Measurements from ENCODE around the gene CBX6. TPM values are rescaled to one million over a fixed set of nuclear protein-coding genes. Genes with fewer than 3 reads are reported as not detected.

CBX6 gene
- total and polyA plus RNA-seq, 2 experiments from 2014 or later = 51.9 to 52.1 TPM

GRCh38 chr22:38872831-38873248, 824 bp upstream of the CBX6 start:
- Histone ChIP-seq H3K27ac (peak overlapping the region; percentile 42), H3K79me2 (ENCODE audit: insufficient read depth) (peaks cover 9% of the 10 kb centered on the region), H3K9ac (peak overlapping the region; percentile 86), H3K9me2 (ENCODE audit: insufficient read depth) (no peaks in the 10 kb centered on the region), H3F3A (ENCODE audit: insufficient read depth) (no peaks in the 10 kb centered on the region), H3K27me3 (replicated peaks; ENCODE audit: insufficient read depth) (no peaks in the 10 kb centered on the region), H3K4me3 (peak overlapping the region; percentile 79), H4K20me1 (ENCODE audit: insufficient read depth) (no peaks in the 10 kb centered on the region), H3K9me3 (ENCODE audit: low read depth) (no peaks in the 10 kb centered on the region), H3K4me1 (ENCODE audit: insufficient read depth) (peaks cover 6% of the 10 kb centered on the region), H2AFZ (peak overlapping the region; percentile 96), H3K4me2 (ENCODE audit: unreplicated experiment) (peak overlapping the region; percentile 97), H3K36me3 (ENCODE audit: low read depth) (no peaks in the 10 kb centered on the region)
- DNase-seq = peak; percentile 73
- in situ Hi-C loops (cut with MboI) = loop anchor here (10.0 kb wide), 2 partner anchors 132 to 242 kb away; no protein-coding TSS in a partner anchor
- TF ChIP-seq EZH2 (IDR thresholded peaks at IDR 0.05; ENCODE audit: insufficient read depth, poor library complexity, severe bottlenecking) = no peak
- no peak for TF ChIP-seq EZH2phosphoT487 (IDR thresholded peaks at IDR 0.05; ENCODE audit: insufficient read depth, low read depth)
- WGBS, 2 experiments (ENCODE audit: low coverage in 1 of 2, low lambda C conversion rate in 2 of 2, missing lambda C conversion rate in 2 of 2) = 1 to 2% methylated on average over 15 to 30 of the region's 37 CpGs

- Histone ChIP-seq H2AFZ (peak overlapping the region; percentile 84), H3K9ac (peak overlapping the region; percentile 84), H3K9me3 (ENCODE audit: low read depth) (no peaks in the 10 kb centered on the region), H3K4me2 (ENCODE audit: unreplicated experiment) (peak overlapping the region; percentile 78), H3F3A (ENCODE audit: insufficient read depth) (no peaks in the 10 kb centered on the region), H3K4me3 (peak overlapping the region; percentile 79), H3K27me3 (replicated peaks; ENCODE audit: insufficient read depth) (no peaks in the 10 kb centered on the region), H4K20me1 (ENCODE audit: insufficient read depth) (no peaks in the 10 kb centered on the region), H3K4me1 (ENCODE audit: insufficient read depth) (peaks cover 6% of the 10 kb centered on the region), H3K79me2 (ENCODE audit: insufficient read depth) (peaks cover 9% of the 10 kb centered on the region), H3K36me3 (ENCODE audit: low read depth) (no peaks in the 10 kb centered on the region), H3K9me2 (ENCODE audit: insufficient read depth) (no peaks in the 10 kb centered on the region), H3K27ac (peak overlapping the region; percentile 28; the same call in 1 of the 2 replicates)
- in situ Hi-C loops (cut with MboI) = loop anchor here (10.0 kb wide), 2 partner anchors 133 to 243 kb away; no protein-coding TSS in a partner anchor
- TF ChIP-seq EZH2 (IDR thresholded peaks at IDR 0.05; ENCODE audit: insufficient read depth, poor library complexity, severe bottlenecking) (no peak), EZH2phosphoT487 (IDR thresholded peaks at IDR 0.05; ENCODE audit: insufficient read depth, low read depth) (no peak)
- 2% methylated on average over 36 to 74 of the region's 77 CpGs for WGBS, 2 experiments (ENCODE audit: low coverage in 1 of 2, low lambda C conversion rate in 2 of 2, missing lambda C conversion rate in 2 of 2)
- DNase-seq = peak; percentile 64
Measured at GRCh38 chr22:38871360-38872171, 450 bp downstream of the CBX6 start.

- Histone ChIP-seq H3K4me2 (ENCODE audit: unreplicated experiment) (peak overlapping the region; percentile 78), H3K4me3 (peak overlapping the region; percentile 79), H3K4me1 (ENCODE audit: insufficient read depth) (peaks cover 6% of the 10 kb centered on the region), H3F3A (ENCODE audit: insufficient read depth) (no peaks in the 10 kb centered on the region), H4K20me1 (ENCODE audit: insufficient read depth) (no peaks in the 10 kb centered on the region), H3K9me2 (ENCODE audit: insufficient read depth) (no peaks in the 10 kb centered on the region), H2AFZ (peak overlapping the region; percentile 84), H3K27me3 (replicated peaks; ENCODE audit: insufficient read depth) (no peaks in the 10 kb centered on the region), H3K9me3 (ENCODE audit: low read depth) (no peaks in the 10 kb centered on the region), H3K79me2 (ENCODE audit: insufficient read depth) (peaks cover 9% of the 10 kb centered on the region), H3K36me3 (ENCODE audit: low read depth) (no peaks in the 10 kb centered on the region), H3K27ac (no peak overlapping the region), H3K9ac (peak overlapping the region; percentile 84)
- in situ Hi-C loops (cut with MboI) = loop anchor here (10.0 kb wide), 2 partner anchors 134 to 244 kb away; no protein-coding TSS in a partner anchor
- TF ChIP-seq EZH2phosphoT487 (IDR thresholded peaks at IDR 0.05; ENCODE audit: insufficient read depth, low read depth) (no peak), EZH2 (IDR thresholded peaks at IDR 0.05; ENCODE audit: insufficient read depth, poor library complexity, severe bottlenecking) (no peak)
- peak; percentile 29 for DNase-seq
- 27 to 30% methylated on average over 2 of the region's 2 CpGs for WGBS, 2 experiments (ENCODE audit: low coverage in 1 of 2, low lambda C conversion rate in 2 of 2, missing lambda C conversion rate in 2 of 2)
Measured at GRCh38 chr22:38870791-38871359, 1.1 kb downstream of the CBX6 start.

GRCh38 chr22:38870312-38870741, 1.7 kb downstream of the CBX6 start:
- Histone ChIP-seq H3F3A (ENCODE audit: insufficient read depth) (no peaks in the 10 kb centered on the region), H2AFZ (no peak overlapping the region), H3K27ac (no peak overlapping the region), H3K79me2 (ENCODE audit: insufficient read depth) (peaks cover 9% of the 10 kb centered on the region), H3K9ac (peak overlapping the region; percentile 84; the same call in 1 of the 2 replicates), H3K36me3 (ENCODE audit: low read depth) (no peaks in the 10 kb centered on the region), H3K9me3 (ENCODE audit: low read depth) (no peaks in the 10 kb centered on the region), H3K4me1 (ENCODE audit: insufficient read depth) (peaks cover 6% of the 10 kb centered on the region), H3K9me2 (ENCODE audit: insufficient read depth) (no peaks in the 10 kb centered on the region), H3K4me3 (peak overlapping the region; percentile 79), H3K27me3 (replicated peaks; ENCODE audit: insufficient read depth) (no peaks in the 10 kb centered on the region), H4K20me1 (ENCODE audit: insufficient read depth) (no peaks in the 10 kb centered on the region), H3K4me2 (ENCODE audit: unreplicated experiment) (peak overlapping the region; percentile 78)
- 7 to 14% methylated on average over 12 of the region's 12 CpGs for WGBS, 2 experiments (ENCODE audit: low coverage in 1 of 2, low lambda C conversion rate in 2 of 2, missing lambda C conversion rate in 2 of 2)
- in situ Hi-C loops (cut with MboI) = loop anchor here (10.0 kb wide), 2 partner anchors 134 to 244 kb away; no protein-coding TSS in a partner anchor
- DNase-seq = peak; percentile 93
- TF ChIP-seq EZH2phosphoT487 (IDR thresholded peaks at IDR 0.05; ENCODE audit: insufficient read depth, low read depth) = no peak
- no peak for TF ChIP-seq EZH2 (IDR thresholded peaks at IDR 0.05; ENCODE audit: insufficient read depth, poor library complexity, severe bottlenecking)
